GM21825 (cell line): ENCODE data around the gene RNF157.

Source experiments
- ATAC-seq: cut with Tn5 transposase; IDR thresholded peaks from one replicate; pipeline ENCODE4 v1.9.1; 2021; ENCODE audit warnings: mild to moderate bottlenecking, moderate library complexity; ENCODE audit not compliant: unreplicated experiment

The RNF157 gene

DNA sequence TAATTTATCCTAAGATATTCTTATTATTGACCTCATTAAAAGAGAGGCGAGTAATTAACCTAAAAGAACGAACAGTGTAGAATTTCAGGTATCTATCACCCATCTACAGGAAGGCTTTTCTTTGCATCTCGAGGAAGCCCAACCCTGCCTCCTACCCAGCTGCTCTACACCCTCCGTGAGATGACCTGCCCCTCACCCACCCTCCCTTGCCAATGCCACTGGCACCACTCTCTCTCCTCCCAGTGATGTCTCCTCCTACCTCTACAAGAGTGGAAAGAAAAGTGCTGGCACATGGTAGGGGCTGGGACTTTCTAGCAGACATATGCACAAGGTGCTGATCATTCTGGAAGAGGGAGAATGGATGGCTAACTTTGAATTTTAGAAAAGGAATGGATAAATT lies 76.4 kb downstream of the RNF157 start:
- no peak for ATAC-seq

DNA sequence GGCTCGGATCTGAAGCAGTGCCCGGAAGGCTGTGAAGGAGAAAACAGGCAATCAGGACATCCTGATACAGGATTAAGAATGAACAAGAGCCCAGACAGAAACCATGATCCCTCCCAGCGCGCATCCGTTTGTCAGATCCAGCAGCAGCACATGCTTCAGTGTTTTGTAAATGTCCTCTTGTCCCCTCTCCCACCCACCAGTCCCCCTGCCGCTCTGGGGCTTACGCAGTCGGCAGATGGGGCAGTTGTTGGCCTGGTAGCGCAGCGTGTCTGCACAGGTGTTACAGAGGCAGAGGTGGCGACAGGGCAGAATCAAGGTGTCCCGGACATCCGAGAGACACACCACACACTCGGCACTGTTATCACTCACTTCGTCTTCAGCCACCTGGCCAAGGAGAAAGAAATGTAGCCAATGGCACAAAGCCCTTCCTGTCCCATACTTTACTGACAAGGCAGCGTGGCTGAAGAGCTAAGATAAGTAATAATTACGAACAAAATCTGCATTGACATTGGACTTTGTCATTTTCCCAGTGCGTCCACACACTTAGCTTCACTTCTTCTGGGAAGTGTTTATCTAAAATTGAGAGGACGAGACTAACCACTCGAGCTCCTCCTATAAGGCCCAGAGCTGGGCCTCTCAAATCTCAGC lies 78.5 kb downstream of the RNF157 start:
- ATAC-seq = no peak

- no peak for ATAC-seq
Measured at GRCh38 chr17:76160896-76161528, 79.3 kb downstream of the RNF157 start.

- ATAC-seq = no peak
Measured at GRCh38 chr17:76159157-76159556, 81.1 kb downstream of the RNF157 start.

DNA sequence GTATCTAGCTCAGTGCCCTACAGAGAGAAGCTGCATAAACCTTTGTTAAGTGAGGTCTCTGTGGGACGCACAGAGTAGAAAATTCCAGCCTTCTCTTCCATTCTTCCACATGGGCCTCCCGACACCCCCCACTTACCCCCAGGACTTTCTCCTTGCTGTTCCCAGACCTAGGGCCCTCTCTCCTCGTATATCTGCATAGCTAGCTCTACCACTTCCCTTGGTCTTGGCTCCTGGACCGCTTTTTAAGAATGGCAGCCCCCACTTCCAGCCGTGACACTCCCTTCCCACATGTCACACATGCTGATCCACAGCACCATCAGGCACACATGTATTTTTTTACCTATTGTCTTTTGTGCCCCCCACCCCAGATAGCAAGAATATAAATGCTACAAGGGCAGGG lies 82.5 kb downstream of the RNF157 start:
- no peak for ATAC-seq

DNA sequence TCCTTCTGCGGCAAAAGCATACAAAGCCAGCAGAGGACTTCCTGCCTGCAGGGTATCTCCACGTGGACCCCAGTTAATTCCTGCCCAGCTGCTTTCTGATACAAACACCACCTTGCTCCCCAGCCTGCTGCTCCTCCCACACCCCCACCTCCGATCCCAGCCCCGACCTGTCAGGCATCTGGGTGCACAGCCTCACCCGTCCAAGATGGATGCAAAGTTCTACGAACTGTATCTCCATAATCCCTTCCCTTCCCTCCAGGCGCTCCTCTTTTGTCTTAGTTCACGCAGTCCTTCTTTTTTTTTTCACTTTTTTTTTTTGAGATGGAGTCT lies 83.7 kb downstream of the RNF157 start:
- ATAC-seq = no peak

DNA sequence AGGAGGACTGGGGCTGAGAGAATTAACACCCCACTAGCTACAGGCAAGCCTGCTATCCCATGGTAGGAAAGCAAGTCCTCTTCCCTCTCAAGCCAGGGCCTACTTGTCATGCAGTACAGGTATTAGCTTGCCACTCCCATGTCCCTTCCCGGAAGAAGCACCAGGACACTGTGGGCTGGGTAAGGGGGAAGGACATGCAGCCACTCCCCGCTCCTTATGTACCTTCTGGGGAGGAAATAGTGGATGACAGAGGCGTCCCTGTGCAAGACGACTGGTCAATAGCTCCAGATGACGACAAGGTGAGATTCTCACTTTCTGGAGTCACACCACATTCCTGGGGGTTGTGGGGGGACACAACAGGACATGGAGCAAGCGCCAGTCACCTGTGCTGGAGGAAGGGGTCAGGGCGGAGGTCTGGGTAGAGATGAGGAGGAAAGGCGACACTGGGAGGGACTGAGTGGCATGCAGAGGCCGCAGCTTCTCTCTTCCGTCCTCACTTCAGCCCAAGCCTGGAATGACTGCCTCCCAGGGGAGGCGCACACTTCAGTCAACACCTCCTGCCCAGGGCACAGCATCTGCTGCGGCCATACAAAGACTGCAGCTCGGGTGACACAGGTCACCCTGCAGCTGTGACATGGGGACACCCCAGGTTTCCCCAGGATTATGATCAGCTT lies 84.2 kb downstream of the RNF157 start:
- ATAC-seq = no peak

DNA sequence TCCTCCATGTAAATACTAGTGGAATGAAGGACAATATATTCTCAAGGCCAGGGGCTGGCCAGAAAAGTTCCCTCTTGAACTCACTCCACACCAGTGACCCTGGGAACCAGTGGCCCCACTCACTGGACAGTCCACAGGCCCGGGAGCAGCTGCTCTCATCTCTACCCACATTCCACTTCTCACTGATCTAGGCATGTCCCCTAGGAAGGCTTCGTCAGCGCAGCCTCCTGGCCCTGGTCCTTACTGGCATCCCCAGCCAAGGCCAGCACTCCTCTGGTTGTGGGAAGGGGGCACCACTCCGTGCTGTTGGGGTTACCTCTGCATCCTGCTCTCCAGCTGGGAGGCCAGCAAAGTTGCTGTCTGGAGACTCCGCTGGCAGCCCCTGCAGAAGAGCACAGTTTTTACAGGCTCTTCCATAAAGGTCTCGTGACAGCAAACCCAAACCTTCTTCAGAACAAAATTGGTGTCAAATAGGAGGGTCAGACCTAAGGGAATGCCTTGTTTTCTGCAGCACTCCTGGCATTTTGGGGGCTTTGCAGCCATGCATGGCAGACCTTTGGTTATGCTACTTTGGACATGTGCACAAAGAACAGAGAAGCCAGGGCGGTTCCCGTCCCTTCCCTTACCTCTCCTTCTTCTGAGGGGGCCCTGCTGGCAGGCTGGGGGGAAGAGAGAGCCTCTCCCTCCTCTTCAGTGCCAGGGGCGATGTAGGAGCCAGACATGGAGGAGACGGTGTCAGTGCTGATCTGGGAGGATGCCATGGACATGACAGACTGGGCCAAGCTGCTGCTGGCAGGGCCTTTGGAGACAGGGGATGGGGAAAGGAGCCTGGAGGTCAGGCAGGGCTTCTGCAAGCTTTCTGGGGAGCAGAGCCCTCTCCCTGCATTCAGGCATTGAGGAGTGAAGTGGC lies 85.1 kb downstream of the RNF157 start:
- no peak for ATAC-seq

GRCh38 chr17:76154292-76154691 lies 86.0 kb downstream of the RNF157 start:
- ATAC-seq = no peak

DNA sequence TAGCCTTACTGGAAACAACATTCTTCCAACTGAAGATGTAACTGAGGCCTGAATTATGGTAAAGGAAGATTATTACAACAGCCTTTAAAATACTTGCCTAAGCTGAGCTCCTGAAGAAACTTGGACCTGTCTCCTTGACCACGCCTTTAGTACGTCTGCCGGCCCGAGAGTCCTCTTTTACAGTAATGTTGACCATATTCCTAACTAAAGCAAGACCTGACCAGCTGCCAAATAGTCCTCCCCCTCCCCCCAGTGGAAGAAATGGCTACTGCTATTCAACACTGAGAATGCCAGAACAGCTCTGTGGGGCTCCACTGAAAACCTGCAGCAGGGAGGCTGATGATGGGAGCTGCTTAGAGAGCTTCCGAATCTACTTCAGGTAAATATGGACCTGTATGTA lies 86.7 kb downstream of the RNF157 start:
- no peak for ATAC-seq

DNA sequence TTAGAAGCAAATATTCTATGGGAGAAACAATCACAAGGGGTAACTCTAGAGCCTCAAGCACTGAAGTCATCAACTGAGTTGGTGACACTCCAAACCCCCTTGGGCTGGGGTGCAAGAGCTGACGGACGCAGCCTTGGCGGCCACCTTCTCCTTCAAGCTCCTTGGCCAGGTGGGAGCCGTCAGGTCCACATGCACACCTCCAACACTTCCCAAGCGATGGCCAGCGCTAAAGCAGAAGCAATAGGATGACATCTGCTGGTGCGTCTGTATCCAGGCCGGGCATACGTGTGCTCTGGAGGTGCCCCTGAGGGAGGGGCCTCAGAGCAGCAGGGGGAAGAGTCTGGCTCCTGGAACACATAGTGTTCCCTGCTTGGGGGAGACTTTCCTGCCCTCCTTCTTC lies 87.1 kb downstream of the RNF157 start:
- no peak for ATAC-seq

- no peak for ATAC-seq
Measured at GRCh38 chr17:76152591-76152990, 87.7 kb downstream of the RNF157 start.

DNA sequence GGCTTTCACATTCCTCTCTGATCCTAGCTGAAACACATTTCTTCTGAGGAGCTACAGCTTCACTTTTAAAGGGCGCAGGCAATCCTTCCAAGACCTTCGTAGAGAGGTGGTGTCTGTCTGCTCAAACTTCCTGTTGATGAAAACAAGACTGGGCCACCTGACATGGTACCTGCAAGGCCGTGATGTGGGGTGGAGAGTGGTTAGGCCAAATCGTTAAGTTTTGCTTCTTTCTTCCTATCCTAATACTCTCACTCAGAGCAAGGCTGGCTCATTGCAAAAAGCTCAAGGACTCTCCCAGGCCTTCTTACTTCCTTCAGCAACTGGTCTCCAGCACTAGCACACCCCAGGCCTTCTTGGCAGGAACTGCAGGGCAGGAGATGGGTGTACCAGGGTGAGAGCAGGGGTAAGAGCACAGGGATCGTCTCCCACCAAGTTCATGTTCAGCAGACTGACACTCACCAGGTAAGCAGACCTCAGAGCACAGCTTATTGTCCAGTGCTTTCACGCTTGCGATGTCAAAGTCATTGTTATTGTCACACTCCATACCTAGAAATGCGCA lies 88.3 kb downstream of the RNF157 start:
- no peak for ATAC-seq

- ATAC-seq = no peak
Measured at GRCh38 chr17:76150712-76151622, 89.3 kb downstream of the RNF157 start.

DNA sequence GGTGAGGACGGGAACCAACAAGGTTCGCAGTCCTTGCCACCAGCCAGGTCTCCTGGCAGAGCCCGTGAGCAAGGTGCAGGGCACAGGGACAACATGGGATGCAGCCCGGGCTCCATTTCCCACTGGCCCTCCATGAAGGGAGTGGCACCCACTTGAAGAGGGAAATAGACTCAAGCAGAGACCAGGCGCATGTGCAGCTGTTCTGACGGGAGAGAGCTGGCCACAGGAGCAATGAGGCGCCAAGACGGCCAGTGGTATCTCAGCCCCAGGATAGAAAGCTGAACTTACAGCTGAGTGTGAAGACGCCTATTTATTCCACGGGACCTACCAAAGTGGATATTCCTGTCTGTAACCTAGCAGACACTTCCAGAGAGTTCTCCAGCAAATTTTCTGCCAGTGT lies 91.1 kb downstream of the RNF157 start:
- no peak for ATAC-seq

- ATAC-seq = no peak
Measured at GRCh38 chr17:76148015-76148326, 92.3 kb downstream of the RNF157 start.

DNA sequence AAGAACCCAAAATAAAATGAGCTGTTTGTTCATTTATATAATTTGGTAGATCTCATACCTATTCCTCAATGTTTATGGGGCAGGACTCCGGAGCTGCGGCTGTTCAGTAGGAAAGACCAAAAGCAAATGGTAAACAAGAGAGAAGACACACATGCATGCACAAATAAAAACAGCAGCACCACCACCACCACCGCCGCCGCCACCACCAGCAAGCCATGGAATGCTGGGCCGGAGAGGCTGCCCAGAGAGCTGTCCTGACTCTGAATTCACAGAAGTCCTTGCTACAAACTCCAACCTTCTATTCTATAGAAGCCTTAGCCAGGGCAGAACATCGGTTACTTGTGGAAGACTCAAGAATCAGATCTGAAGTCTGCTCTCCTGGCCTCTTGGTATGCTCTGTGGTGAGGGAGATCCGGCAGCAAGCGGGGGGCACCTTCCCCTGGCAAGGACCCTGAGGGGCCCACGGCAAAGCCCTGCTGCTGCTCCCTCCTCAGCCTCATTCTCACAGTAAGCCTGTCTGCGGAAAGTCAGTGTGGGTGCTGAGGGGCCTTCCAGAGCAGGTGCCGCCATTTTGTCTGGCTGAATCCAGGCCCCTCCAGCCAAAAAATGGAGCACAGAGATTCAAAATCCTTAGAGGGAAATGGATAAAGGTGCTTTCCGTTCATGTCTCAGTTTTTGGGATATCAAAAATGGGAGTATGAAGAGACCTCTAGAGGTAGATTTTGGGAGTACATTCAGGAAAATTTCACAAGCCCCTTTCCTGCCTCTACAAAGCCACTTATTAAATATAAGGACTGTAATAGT lies 92.9 kb downstream of the RNF157 start:
- ATAC-seq = no peak

- ATAC-seq = no peak
Measured at GRCh38 chr17:76146053-76146851, 94.0 kb downstream of the RNF157 start.
